ENCODE measurements around the gene DHRS1. TPM values are rescaled to one million over a fixed set of nuclear protein-coding genes. Genes with fewer than 3 reads are reported as not detected.

Gene DHRS1
- total and polyA plus RNA-seq, 9 of the 15 experiments (the other 6 are each of a cell fraction or from before 2014, with no cell fraction given), result 7.3 to 33.6 (median 13.3) TPM

- 0 out of 2 replicates have a peak, but pooled peaks have one; percentile 35 for TF ChIP-seq ZNF395 (CRISPR knock-in tag; IDR thresholded peaks at IDR 0.05)
- no peak for TF ChIP-seq ZNF609 (CRISPR knock-in tag; IDR thresholded peaks at IDR 0.05; ENCODE audit: borderline replicate concordance)
- TF ChIP-seq FOXP1 (CRISPR knock-in tag; IDR thresholded peaks at IDR 0.05), result peak; percentile 59; the same call in 1 of the 2 replicates
- no peak for TF ChIP-seq SMARCB1 (IDR thresholded peaks at IDR 0.05; ENCODE audit: insufficient read length, low read depth)
- peak; percentile 72; the same call in 1 of the 2 replicates for TF ChIP-seq HDAC8 (tag; IDR thresholded peaks at IDR 0.05)
- TF ChIP-seq POLR2G (IDR thresholded peaks at IDR 0.05; ENCODE audit: low read depth, low read length), result peak; percentile 81
- no peak for TF ChIP-seq ZNF764 (CRISPR knock-in tag; IDR thresholded peaks at IDR 0.05; ENCODE audit: low read depth)
- no peak for TF ChIP-seq PHTF2 (CRISPR knock-in tag; IDR thresholded peaks at IDR 0.05)
- TF ChIP-seq ZNF316 (IDR thresholded peaks at IDR 0.05), result peak; percentile 88
- 0 out of 2 replicates have a peak, but pooled peaks have one; percentile 30 for TF ChIP-seq ESRRA (IDR thresholded peaks at IDR 0.05; ENCODE audit: borderline replicate concordance, low read depth)
- no peak for TF ChIP-seq ZBTB7A (IDR thresholded peaks at IDR 0.05; ENCODE audit: borderline replicate concordance, control insufficient read depth, low read depth, low read length)
- TF ChIP-seq MAFK (IDR thresholded peaks at IDR 0.05; ENCODE audit: low read length), result peak; percentile 34; the same call in 1 of the 2 replicates
- TF ChIP-seq FOXK1 (CRISPR knock-in tag; IDR thresholded peaks at IDR 0.05; ENCODE audit: borderline replicate concordance), result no peak
- no peak for TF ChIP-seq ZNF398 (CRISPR knock-in tag; IDR thresholded peaks at IDR 0.05)
- peak; percentile 56; the same call in 1 of the 2 replicates for TF ChIP-seq MTA3 (IDR thresholded peaks at IDR 0.05; ENCODE audit: borderline replicate concordance)
- peak; percentile 72; the same call in 1 of the 2 replicates for TF ChIP-seq GABPB1 (CRISPR knock-in tag; IDR thresholded peaks at IDR 0.05)
- no peak for TF ChIP-seq ZNF217 (CRISPR knock-in tag; IDR thresholded peaks at IDR 0.05)
- TF ChIP-seq ATF2 (CRISPR knock-in tag; IDR thresholded peaks at IDR 0.05), result no peak
Observed at GRCh38 chr14:24315807-24316596, 16.4 kb upstream of the DHRS1 start (continued).

Data from K562 (cell line).